HL-60 (cell line): ENCODE results near the gene ATP8A1.

Experiments used
- CTCF ChIP-seq: IDR thresholded peaks from one replicate; pipeline ENCODE4 v1.5.1; 2011; ENCODE audit warnings: low read length, control low read depth, inconsistent platforms; ENCODE audit not compliant: insufficient read depth
- GABPA ChIP-seq: IDR thresholded peaks from 2 replicates; pipeline ENCODE4 v1.6.1; 2012; ENCODE audit warnings: low read depth
- POLR2AphosphoS5 ChIP-seq: IDR thresholded peaks from 2 replicates; pipeline ENCODE4 v1.6.1; 2012; ENCODE audit warnings: low read depth
- TF ChIP-seq, protein P1 (sequence below): IDR thresholded peaks from 2 replicates; pipeline ENCODE4 v1.6.1; 2012; ENCODE audit warnings: low read depth; ENCODE audit not compliant: insufficient replicate concordance

GRCh38 chr4:42490015-42490414, 166.9 kb downstream of the ATP8A1 start:
- TF ChIP-seq CTCF, result no peak
- TF ChIP-seq, protein P1, sequence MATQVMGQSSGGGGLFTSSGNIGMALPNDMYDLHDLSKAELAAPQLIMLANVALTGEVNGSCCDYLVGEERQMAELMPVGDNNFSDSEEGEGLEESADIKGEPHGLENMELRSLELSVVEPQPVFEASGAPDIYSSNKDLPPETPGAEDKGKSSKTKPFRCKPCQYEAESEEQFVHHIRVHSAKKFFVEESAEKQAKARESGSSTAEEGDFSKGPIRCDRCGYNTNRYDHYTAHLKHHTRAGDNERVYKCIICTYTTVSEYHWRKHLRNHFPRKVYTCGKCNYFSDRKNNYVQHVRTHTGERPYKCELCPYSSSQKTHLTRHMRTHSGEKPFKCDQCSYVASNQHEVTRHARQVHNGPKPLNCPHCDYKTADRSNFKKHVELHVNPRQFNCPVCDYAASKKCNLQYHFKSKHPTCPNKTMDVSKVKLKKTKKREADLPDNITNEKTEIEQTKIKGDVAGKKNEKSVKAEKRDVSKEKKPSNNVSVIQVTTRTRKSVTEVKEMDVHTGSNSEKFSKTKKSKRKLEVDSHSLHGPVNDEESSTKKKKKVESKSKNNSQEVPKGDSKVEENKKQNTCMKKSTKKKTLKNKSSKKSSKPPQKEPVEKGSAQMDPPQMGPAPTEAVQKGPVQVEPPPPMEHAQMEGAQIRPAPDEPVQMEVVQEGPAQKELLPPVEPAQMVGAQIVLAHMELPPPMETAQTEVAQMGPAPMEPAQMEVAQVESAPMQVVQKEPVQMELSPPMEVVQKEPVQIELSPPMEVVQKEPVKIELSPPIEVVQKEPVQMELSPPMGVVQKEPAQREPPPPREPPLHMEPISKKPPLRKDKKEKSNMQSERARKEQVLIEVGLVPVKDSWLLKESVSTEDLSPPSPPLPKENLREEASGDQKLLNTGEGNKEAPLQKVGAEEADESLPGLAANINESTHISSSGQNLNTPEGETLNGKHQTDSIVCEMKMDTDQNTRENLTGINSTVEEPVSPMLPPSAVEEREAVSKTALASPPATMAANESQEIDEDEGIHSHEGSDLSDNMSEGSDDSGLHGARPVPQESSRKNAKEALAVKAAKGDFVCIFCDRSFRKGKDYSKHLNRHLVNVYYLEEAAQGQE, result no peak
- TF ChIP-seq GABPA, result no peak
- TF ChIP-seq POLR2AphosphoS5, result no peak
